HG02610 (cell line): ENCODE measurements around the gene NEK11.

ENCODE experiments used
- ATAC-seq: cut with Tn5 transposase; IDR thresholded peaks from one replicate; pipeline ENCODE4 v1.9.1; 2021; ENCODE audit warnings: mild to moderate bottlenecking, moderate library complexity; ENCODE audit not compliant: unreplicated experiment

Gene NEK11

GRCh38 chr3:131221731-131222130, 195.1 kb downstream of the NEK11 start:
- no peak for ATAC-seq

- no peak for ATAC-seq
Observed at GRCh38 chr3:131222599-131222998, 195.9 kb downstream of the NEK11 start.

- ATAC-seq = no peak
Observed at GRCh38 chr3:131223373-131224289, 197.0 kb downstream of the NEK11 start.

GRCh38 chr3:131224886-131225550, 198.3 kb downstream of the NEK11 start:
- no peak for ATAC-seq

GRCh38 chr3:131228522-131228921, 201.8 kb downstream of the NEK11 start:
- ATAC-seq = no peak

GRCh38 chr3:131231710-131232389, 205.2 kb downstream of the NEK11 start:
- ATAC-seq = no peak

- no peak for ATAC-seq
Observed at GRCh38 chr3:131232711-131233267, 206.1 kb downstream of the NEK11 start.

- ATAC-seq = no peak
Observed at GRCh38 chr3:131233900-131234668, 207.4 kb downstream of the NEK11 start.

GRCh38 chr3:131236421-131236820, 209.7 kb downstream of the NEK11 start:
- ATAC-seq = no peak

- no peak for ATAC-seq
Observed at GRCh38 chr3:131238496-131238895, 211.8 kb downstream of the NEK11 start.

- no peak for ATAC-seq
Observed at GRCh38 chr3:131239267-131239666, 212.6 kb downstream of the NEK11 start.

- no peak for ATAC-seq
Observed at GRCh38 chr3:131242201-131242600, 215.5 kb downstream of the NEK11 start.

GRCh38 chr3:131250466-131250865, 223.8 kb downstream of the NEK11 start:
- ATAC-seq = no peak

- ATAC-seq = no peak
Observed at GRCh38 chr3:131260525-131260924, 233.8 kb downstream of the NEK11 start.

GRCh38 chr3:131261104-131261503, 234.4 kb downstream of the NEK11 start:
- no peak for ATAC-seq

GRCh38 chr3:131275556-131275955, 248.9 kb downstream of the NEK11 start:
- no peak for ATAC-seq

GRCh38 chr3:131277836-131278497, 251.3 kb downstream of the NEK11 start:
- ATAC-seq = no peak

- no peak for ATAC-seq
Observed at GRCh38 chr3:131279577-131279976, 252.9 kb downstream of the NEK11 start.

GRCh38 chr3:131282379-131282778, 255.7 kb downstream of the NEK11 start:
- ATAC-seq = no peak

- no peak for ATAC-seq
Observed at GRCh38 chr3:131282967-131283366, 256.3 kb downstream of the NEK11 start.
